ENCODE data around the gene CTTNBP2.

Gene CTTNBP2

DNA sequence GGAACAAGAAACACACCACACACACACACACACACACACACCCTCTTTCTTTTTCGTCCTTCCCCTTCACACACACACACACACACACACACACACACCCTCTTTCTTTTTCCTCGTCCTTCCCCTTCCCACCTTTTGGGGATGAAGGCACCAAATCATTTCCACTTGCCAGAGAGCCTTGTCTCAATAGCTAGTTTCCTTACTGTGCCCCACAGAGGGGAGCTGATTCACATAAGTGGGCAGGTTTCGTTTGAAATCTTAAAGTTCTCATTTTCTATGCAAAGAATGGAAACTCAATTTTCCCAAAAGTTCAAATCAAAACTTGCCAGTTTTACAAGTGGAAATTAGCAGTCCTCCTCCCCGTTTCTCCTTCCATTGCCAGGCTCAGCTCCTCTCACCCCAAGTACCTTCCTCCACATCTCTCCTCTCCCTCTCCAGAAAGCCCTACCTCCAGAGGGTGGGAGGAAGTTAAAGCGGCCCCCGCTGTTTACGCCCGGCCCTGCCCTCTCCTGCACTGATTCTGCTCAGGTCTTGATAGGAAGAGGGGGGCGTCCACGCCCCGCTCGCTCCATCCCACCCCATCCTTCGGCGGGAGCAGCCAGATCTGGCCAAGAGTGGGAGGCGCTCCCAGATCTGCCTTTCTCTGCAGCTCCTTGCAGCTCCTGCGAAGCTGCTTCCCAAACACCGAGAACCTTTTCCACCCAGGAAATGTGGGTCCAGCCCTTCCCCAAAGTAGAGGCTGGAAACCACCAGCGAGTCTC, 1.3 kb downstream of the CTTNBP2 start:
- peaks cover 4% of the 10 kb centered on the region for H3K4me1 ChIP-seq (ENCODE audit: control insufficient read depth, insufficient read depth, low read length, poor library complexity, severe bottlenecking)
- H3K27ac ChIP-seq (ENCODE audit: insufficient read depth, low read length, poor library complexity, severe bottlenecking): no peak overlapping the region
- no peak for DNase-seq
- no peak overlapping the region for H3K4me3 ChIP-seq (ENCODE audit: insufficient read depth, low read depth, low read length, poor library complexity, severe bottlenecking)
- H3K27me3 ChIP-seq (replicated peaks; ENCODE audit: control insufficient read depth, insufficient read depth, low read length, poor library complexity, severe bottlenecking): peaks cover 7% of the 10 kb centered on the region
- H3K9me3 ChIP-seq (ENCODE audit: control insufficient read depth, low read length): no peaks in the 10 kb centered on the region
- H3K36me3 ChIP-seq (ENCODE audit: control insufficient read depth, insufficient read depth, low read length): no peaks in the 10 kb centered on the region

DNA sequence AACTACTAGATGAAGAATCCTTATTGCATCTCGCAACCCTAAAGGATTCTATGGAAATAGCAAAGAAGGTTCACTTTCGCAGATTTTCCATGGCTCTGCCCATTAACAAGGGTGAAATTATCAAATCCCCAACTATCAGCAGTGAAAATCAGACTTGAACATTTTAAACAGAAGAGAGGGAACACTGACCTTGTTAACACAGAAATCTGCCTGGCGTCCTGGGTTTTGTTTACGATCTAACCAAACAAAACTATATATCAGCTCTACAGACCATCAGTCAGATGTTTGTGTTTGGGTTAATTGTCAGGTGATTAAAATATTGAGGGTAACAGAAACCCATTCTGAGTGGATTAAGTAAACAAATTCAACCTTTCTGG, 1.9 kb downstream of the CTTNBP2 start:
- Histone ChIP-seq H3K36me3 (ENCODE audit: control insufficient read depth, insufficient read depth, low read length) (no peaks in the 10 kb centered on the region), H3K27me3 (replicated peaks; ENCODE audit: control insufficient read depth, insufficient read depth, low read length, poor library complexity, severe bottlenecking) (peaks cover 4% of the 10 kb centered on the region), H3K9me3 (ENCODE audit: control insufficient read depth, low read length) (no peaks in the 10 kb centered on the region), H3K27ac (ENCODE audit: insufficient read depth, low read length, poor library complexity, severe bottlenecking) (no peak overlapping the region), H3K4me3 (ENCODE audit: insufficient read depth, low read depth, low read length, poor library complexity, severe bottlenecking) (no peak overlapping the region), H3K4me1 (ENCODE audit: control insufficient read depth, insufficient read depth, low read length, poor library complexity, severe bottlenecking) (peaks cover 4% of the 10 kb centered on the region)
- DNase-seq: no peak

DNA sequence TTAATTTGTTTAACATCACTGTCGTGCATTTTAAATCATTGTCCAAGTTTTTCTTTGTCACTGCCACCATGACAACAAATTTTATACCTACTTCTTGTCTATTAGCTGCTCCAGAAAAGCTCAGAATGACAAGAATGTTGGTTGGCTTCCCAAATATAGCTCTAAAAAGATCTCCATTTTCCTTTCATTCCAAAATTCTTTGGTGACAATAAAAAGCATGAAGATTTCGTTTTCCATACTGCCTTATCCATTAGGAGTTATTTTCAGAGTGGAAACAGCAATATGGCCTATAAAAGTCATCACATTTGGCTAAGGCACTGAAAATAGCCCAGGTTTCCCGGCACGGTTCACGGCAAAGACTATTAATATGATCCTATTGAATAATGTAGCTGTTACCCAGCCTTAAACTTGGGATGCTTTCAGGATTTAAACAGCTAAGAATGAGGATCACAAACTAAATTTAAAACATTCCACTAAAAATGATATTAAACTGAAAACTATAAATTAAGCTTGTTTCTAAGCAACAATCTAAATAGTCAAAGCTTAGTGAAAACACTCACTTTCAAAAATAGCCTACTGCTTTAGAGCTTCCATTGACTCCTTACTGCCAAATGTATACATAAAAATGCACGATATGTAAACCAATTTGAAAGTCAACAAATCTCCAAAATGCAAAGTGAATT, 2.7 kb downstream of the CTTNBP2 start:
- Histone ChIP-seq H3K9me3 (ENCODE audit: control insufficient read depth, low read length) (no peaks in the 10 kb centered on the region), H3K27me3 (replicated peaks; ENCODE audit: control insufficient read depth, insufficient read depth, low read length, poor library complexity, severe bottlenecking) (peaks cover 4% of the 10 kb centered on the region), H3K36me3 (ENCODE audit: control insufficient read depth, insufficient read depth, low read length) (no peaks in the 10 kb centered on the region), H3K4me1 (ENCODE audit: control insufficient read depth, insufficient read depth, low read length, poor library complexity, severe bottlenecking) (peaks cover 4% of the 10 kb centered on the region), H3K4me3 (ENCODE audit: insufficient read depth, low read depth, low read length, poor library complexity, severe bottlenecking) (no peak overlapping the region), H3K27ac (ENCODE audit: insufficient read depth, low read length, poor library complexity, severe bottlenecking) (no peak overlapping the region)
- no peak for DNase-seq

DNA sequence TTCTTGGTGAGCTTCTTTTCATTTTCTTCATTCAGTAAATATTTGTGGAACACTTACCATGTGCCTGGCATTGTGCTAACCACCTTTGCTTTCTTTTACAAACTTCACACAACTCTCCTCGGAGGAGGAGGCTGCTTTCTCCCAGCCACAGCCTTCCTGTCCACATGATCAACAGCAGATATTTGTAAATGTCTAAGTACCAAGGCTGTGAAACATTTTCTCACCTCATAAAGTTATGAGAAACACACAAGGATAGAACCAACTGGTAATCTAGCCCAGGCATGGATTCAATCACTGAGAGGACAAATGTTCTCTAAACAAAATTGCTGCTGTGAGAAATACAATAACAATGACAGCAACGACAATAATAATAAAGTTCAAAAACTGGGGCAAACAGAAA, 3.9 kb downstream of the CTTNBP2 start:
- Histone ChIP-seq H3K36me3 (ENCODE audit: control insufficient read depth, insufficient read depth, low read length) (no peaks in the 10 kb centered on the region), H3K27me3 (replicated peaks; ENCODE audit: control insufficient read depth, insufficient read depth, low read length, poor library complexity, severe bottlenecking) (peaks cover 4% of the 10 kb centered on the region), H3K9me3 (ENCODE audit: control insufficient read depth, low read length) (no peaks in the 10 kb centered on the region), H3K4me1 (ENCODE audit: control insufficient read depth, insufficient read depth, low read length, poor library complexity, severe bottlenecking) (peaks cover 4% of the 10 kb centered on the region), H3K27ac (ENCODE audit: insufficient read depth, low read length, poor library complexity, severe bottlenecking) (no peak overlapping the region), H3K4me3 (ENCODE audit: insufficient read depth, low read depth, low read length, poor library complexity, severe bottlenecking) (no peak overlapping the region)
- DNase-seq: no peak

DNA sequence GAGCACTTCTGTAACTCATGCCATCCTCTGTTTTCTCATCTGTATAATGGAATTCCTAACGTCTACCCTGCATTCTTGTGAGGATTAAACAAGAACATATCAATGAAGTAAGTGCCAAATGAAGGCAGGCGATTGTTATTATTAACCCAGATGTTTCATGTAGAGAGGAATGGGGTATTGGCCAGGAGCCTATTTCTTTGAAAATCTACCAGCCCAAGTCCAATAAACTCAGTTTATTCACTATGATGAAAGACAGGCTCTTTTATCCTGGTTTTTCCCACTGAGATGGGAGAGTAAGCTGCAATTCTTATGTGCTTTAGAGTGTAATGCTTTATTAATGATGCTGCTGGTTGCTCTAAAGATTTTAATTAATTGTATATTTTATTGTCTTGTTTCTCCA, 9.6 kb downstream of the CTTNBP2 start:
- Histone ChIP-seq H3K4me1 (ENCODE audit: control insufficient read depth, insufficient read depth, low read length, poor library complexity, severe bottlenecking) (no peaks in the 10 kb centered on the region), H3K4me3 (ENCODE audit: insufficient read depth, low read depth, low read length, poor library complexity, severe bottlenecking) (no peak overlapping the region), H3K27ac (ENCODE audit: insufficient read depth, low read length, poor library complexity, severe bottlenecking) (no peak overlapping the region), H3K36me3 (ENCODE audit: control insufficient read depth, insufficient read depth, low read length) (no peaks in the 10 kb centered on the region), H3K9me3 (ENCODE audit: control insufficient read depth, low read length) (no peaks in the 10 kb centered on the region), H3K27me3 (replicated peaks; ENCODE audit: control insufficient read depth, insufficient read depth, low read length, poor library complexity, severe bottlenecking) (no peaks in the 10 kb centered on the region)
- no peak for DNase-seq

DNA sequence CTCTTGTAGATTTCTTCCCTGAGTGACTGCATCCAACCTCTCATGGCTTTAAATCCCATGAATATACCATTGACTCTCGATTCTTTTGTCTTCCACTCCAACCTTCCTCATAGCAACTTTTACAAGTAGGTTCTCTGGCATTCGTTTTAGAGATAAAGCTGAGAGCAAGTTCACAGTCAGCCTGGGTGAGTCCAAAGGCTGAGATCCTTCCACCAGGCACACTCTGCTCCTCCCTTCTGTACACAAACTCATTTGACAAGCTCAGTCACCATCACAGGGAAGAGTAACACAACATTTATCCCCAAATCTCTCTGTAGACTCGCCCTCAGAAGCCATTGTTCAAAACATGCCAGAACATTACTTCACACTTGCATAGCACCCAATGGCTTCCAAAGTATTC, 10.9 kb downstream of the CTTNBP2 start:
- Histone ChIP-seq H3K4me3 (ENCODE audit: insufficient read depth, low read depth, low read length, poor library complexity, severe bottlenecking) (no peak overlapping the region), H3K9me3 (ENCODE audit: control insufficient read depth, low read length) (no peaks in the 10 kb centered on the region), H3K27me3 (replicated peaks; ENCODE audit: control insufficient read depth, insufficient read depth, low read length, poor library complexity, severe bottlenecking) (no peaks in the 10 kb centered on the region), H3K36me3 (ENCODE audit: control insufficient read depth, insufficient read depth, low read length) (no peaks in the 10 kb centered on the region), H3K4me1 (ENCODE audit: control insufficient read depth, insufficient read depth, low read length, poor library complexity, severe bottlenecking) (no peaks in the 10 kb centered on the region), H3K27ac (ENCODE audit: insufficient read depth, low read length, poor library complexity, severe bottlenecking) (no peak overlapping the region)
- DNase-seq: no peak

DNA sequence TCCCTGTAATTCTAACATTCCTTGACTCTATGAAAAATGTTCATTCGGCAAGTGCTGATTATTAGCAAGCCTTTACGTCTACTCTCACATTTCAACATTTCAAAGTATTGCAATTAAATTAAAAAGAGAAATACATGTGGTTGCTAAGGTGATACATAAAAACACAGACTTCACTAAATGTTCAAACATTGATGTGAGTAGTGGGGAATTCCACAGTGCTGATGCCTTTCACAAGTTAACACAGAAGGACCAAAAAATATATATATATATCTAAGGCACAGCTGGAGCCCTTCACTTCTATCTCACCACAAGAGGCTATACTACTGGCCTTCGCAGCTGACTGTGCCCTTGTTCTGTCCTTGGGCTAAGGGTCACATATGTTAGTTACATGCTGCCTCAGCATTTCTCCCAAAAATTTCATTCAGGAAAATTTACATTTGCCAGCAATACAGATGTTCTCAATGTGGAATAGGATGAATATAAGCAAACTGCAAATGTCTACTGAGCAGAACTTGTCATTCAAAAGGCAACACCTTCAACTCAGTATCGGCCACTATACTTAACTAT, 13.9 kb downstream of the CTTNBP2 start:
- Histone ChIP-seq H3K4me1 (ENCODE audit: control insufficient read depth, insufficient read depth, low read length, poor library complexity, severe bottlenecking) (no peaks in the 10 kb centered on the region), H3K9me3 (ENCODE audit: control insufficient read depth, low read length) (no peaks in the 10 kb centered on the region), H3K27ac (ENCODE audit: insufficient read depth, low read length, poor library complexity, severe bottlenecking) (no peak overlapping the region), H3K4me3 (ENCODE audit: insufficient read depth, low read depth, low read length, poor library complexity, severe bottlenecking) (no peak overlapping the region), H3K36me3 (ENCODE audit: control insufficient read depth, insufficient read depth, low read length) (no peaks in the 10 kb centered on the region), H3K27me3 (replicated peaks; ENCODE audit: control insufficient read depth, insufficient read depth, low read length, poor library complexity, severe bottlenecking) (no peaks in the 10 kb centered on the region)
- DNase-seq: no peak

DNA sequence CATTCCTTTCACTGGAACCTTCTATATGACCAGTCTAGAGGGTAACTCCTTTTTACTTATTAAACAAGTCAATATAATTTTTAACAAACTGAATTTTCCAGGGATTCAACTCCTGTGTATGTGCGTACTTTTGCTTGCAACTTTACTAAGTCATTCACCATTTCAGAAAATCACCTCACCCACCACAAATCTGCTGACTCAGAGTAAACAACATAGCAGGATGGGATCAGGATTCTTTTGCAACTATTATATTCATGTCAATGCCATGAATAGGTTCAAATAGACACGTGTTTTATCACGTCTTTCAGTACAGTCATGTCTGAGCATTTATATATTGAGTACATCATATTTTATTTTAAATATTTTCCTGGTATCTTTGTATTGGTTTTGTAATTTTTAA, 14.5 kb downstream of the CTTNBP2 start:
- H3K27ac ChIP-seq (ENCODE audit: insufficient read depth, low read length, poor library complexity, severe bottlenecking): no peak overlapping the region
- H3K36me3 ChIP-seq (ENCODE audit: control insufficient read depth, insufficient read depth, low read length): no peaks in the 10 kb centered on the region
- H3K9me3 ChIP-seq (ENCODE audit: control insufficient read depth, low read length): no peaks in the 10 kb centered on the region
- no peaks in the 10 kb centered on the region for H3K27me3 ChIP-seq (replicated peaks; ENCODE audit: control insufficient read depth, insufficient read depth, low read length, poor library complexity, severe bottlenecking)
- DNase-seq: no peak
- no peaks in the 10 kb centered on the region for H3K4me1 ChIP-seq (ENCODE audit: control insufficient read depth, insufficient read depth, low read length, poor library complexity, severe bottlenecking)
- H3K4me3 ChIP-seq (ENCODE audit: insufficient read depth, low read depth, low read length, poor library complexity, severe bottlenecking): no peak overlapping the region

DNA sequence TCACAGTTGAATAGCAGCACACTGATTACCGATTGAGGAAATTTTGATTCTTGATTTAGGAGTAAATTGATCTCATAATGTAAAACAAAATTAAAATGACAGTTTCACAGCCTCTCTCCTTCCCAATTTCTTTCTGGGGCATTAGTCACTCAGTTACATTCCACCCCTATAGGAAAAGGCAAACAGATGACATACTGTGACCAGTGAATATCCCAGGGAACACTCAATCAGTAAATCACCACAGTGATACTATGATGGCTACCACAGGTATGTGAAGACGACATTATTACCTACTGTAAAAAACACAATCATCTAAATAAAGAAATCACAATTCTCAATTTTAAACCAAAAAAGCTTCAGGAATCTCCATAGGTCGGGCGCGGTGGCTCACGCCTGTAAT, 15.5 kb downstream of the CTTNBP2 start:
- Histone ChIP-seq H3K36me3 (ENCODE audit: control insufficient read depth, insufficient read depth, low read length) (no peaks in the 10 kb centered on the region), H3K27me3 (replicated peaks; ENCODE audit: control insufficient read depth, insufficient read depth, low read length, poor library complexity, severe bottlenecking) (no peaks in the 10 kb centered on the region), H3K4me1 (ENCODE audit: control insufficient read depth, insufficient read depth, low read length, poor library complexity, severe bottlenecking) (no peaks in the 10 kb centered on the region), H3K9me3 (ENCODE audit: control insufficient read depth, low read length) (no peaks in the 10 kb centered on the region), H3K4me3 (ENCODE audit: insufficient read depth, low read depth, low read length, poor library complexity, severe bottlenecking) (no peak overlapping the region), H3K27ac (ENCODE audit: insufficient read depth, low read length, poor library complexity, severe bottlenecking) (no peak overlapping the region)
- no peak for DNase-seq

DNA sequence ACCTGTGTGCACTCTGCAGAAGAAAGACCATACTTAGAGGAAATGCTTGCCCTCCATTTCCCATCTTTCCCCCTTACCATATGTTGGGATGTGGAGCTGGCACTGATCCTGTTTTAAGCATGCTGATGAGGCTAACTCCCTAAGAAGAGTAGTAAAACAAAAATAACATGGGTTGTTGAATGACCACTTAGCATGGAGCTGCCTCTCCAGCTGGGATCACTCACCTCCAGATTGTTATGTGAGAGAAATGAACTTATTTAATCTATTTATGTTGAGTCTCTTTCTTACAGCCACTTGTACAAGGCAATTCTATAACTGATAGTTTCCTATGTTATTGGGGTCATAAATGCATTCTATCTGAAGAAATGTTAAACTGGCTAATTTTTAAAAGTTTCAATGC, 17.0 kb downstream of the CTTNBP2 start:
- H3K9me3 ChIP-seq (ENCODE audit: control insufficient read depth, low read length): no peaks in the 10 kb centered on the region
- no peak for DNase-seq
- no peaks in the 10 kb centered on the region for H3K4me1 ChIP-seq (ENCODE audit: control insufficient read depth, insufficient read depth, low read length, poor library complexity, severe bottlenecking)
- no peaks in the 10 kb centered on the region for H3K27me3 ChIP-seq (replicated peaks; ENCODE audit: control insufficient read depth, insufficient read depth, low read length, poor library complexity, severe bottlenecking)
- H3K4me3 ChIP-seq (ENCODE audit: insufficient read depth, low read depth, low read length, poor library complexity, severe bottlenecking): no peak overlapping the region
- H3K36me3 ChIP-seq (ENCODE audit: control insufficient read depth, insufficient read depth, low read length): no peaks in the 10 kb centered on the region
- H3K27ac ChIP-seq (ENCODE audit: insufficient read depth, low read length, poor library complexity, severe bottlenecking): no peak overlapping the region

All from effector memory CD4-positive, alpha-beta T cell (primary cell).